Measurements from ENCODE around the gene PSMD9. TPM values are rescaled to one million over a fixed set of nuclear protein-coding genes. Genes with fewer than 3 reads are reported as not detected.
"Not testable (repeated sequence)": the region's sequence is repeated elsewhere in the genome, so short reads cannot be mapped to it uniquely, and the experiment has no call there.

PSMD9 gene
- total RNA-seq, 1 donor from 2014 or later, result 12.6 TPM

DNA sequence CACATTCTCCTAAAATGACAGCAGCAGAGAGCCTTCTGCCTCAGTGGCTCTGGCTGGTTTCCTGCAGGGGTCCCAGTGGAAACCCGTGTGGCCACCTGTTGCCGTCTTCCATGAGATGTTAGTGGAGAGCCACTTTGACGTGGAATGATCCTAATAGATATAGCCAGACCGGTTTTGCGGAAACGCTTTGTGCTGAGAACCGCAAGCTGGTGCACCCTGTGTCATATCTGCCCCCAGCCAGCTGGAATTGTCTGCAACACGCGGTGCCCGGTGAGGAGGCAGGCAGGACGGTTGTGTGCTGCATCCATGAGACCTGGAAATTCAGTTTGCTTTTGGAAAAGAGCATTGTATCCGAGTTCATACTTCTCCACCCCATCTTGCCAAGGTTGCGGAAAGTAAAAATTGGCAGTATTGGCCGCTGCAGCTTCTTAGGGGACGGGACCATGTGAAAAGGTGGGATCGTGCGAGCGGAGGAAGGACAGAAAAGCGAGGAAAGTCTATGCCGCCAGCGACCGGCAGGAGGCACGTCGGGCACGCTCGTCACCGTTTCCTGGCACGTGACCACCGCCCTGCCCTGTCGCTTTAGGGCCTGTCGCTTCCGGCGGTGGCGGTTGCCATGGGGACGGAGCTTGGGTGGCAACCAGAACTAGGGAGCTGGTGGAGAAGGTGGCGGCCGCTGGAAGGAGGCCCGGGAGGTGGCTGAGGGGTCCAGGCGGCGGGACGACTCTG, 29.5 kb downstream of the PSMD9 start, which contains the start of gene CFAP251:
TSS of gene CFAP251 (plus strand) at position 643 of the 729 bp plus-strand sequence. CDS start 2,714 bp downstream, outside the sequence.
- DNase-seq (ENCODE audit: low spot score in 2 of 2) (peak; percentile 89 to 97), FAIRE-seq (no peak)

DNA sequence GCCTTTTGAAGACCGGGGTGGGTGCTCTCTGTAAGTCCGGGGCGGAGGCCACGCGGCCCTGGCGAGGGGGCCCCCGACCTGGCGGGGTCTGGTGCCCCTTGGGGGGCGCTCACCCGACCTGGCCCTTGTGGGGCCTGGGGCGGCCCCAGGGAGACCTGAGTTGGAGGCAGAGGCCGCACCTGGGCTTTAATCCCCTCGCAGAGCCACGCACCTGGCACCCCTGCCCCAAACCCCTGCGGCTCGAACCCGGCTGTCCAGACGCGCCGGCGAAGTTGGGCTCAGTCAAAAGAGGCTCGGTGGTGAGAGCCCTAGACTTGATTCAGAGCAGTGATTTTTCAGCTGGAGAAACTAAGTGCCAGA, 30.1 kb downstream of the PSMD9 start:
- no peak for FAIRE-seq
- no peak for DNase-seq (ENCODE audit: low spot score in 2 of 2)

- no peak for FAIRE-seq
Observed at GRCh38 chr12:121921066-121921465, 32.5 kb downstream of the PSMD9 start.

DNA sequence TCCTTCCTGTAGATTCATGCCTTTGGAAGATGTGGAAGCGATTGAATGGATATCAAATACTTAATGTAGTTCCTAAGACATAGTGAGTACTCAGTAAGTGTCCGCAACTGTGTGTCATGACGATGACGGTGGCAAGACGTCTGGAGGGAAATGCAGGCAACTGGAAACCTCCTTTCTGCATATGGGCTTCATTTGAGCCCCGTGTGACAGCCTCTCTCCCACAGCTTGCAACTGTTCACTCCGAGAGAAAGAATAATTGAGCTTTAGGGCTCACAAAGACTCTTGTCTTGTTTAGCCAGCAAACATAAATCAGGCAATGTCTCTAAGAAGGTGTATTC, 36.7 kb downstream of the PSMD9 start:
- FAIRE-seq (no peak), DNase-seq (ENCODE audit: low spot score in 2 of 2) (no peak)

More at GRCh38 chr12:121921066-121921465, 32.5 kb downstream of the PSMD9 start:
- no peak for DNase-seq (ENCODE audit: low spot score in 2 of 2)

GRCh38 chr12:121926874-121927706, 38.5 kb downstream of the PSMD9 start:
- no peak for DNase-seq (ENCODE audit: low spot score in 2 of 2)
- no peak for FAIRE-seq

DNA sequence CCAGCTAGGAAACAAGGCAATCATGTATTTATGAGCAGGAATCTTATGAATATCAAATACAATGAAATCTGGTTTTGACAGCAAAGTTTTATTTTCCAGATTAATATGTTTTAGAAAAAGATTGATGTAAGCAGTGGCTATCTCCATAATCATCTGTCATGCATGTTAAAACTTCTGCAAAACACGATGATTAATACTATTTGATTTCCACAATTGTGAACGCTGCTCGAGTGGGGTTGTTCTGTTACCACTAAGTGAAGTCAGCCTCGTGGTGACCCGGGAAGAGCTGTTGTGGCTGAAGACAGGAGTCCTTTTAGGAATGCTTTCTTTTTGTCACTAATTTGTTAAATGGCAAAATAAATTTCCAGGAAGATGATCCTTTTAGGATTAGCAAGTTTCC, 39.2 kb downstream of the PSMD9 start:
- FAIRE-seq (no peak), DNase-seq (ENCODE audit: low spot score in 2 of 2) (no peak)

DNA sequence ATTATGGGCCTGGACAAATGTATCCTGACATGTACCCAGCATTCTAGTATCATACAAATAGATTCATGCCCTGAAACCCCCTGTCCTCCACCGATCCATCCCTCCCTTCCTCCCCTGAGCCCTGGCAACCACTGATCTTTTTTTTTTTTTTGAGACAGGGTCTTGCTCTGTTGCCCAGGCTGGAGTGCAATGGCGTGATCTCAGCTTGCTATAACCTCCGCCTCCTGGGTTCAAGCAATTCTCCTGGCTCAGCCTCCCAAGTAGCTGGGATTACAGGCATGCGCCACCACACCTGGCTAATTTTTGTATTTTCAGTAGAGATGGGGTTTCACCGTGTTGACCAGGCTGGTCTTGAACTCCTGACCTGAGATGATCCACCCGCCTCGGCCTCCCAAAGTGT, 41.0 kb downstream of the PSMD9 start:
- DNase-seq (ENCODE audit: low spot score in 2 of 2); FAIRE-seq: not testable (repeated sequence)

GRCh38 chr12:121930862-121931261, 42.3 kb downstream of the PSMD9 start:
- no peak for FAIRE-seq
- DNase-seq (ENCODE audit: low spot score in 2 of 2), result no peak

DNA sequence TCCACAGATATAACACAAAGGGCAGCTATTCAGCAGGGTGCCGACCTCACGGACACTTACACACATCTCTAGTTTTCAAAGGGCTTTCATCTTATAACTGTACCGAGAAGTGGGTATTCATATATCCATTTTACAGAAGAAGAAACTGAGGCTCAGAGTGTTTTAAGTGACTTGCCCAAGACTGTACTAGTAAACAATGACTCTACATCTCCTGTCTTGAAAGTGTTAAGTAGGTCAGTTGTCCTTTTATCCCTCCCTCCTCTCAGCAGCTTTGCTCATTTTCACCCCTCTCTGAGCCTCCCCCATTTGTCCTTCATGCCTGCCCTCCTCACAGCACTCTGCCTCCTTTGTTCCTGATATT, 43.6 kb downstream of the PSMD9 start:
- FAIRE-seq (no peak), DNase-seq (ENCODE audit: low spot score in 2 of 2) (no peak)

GRCh38 chr12:121932914-121933521, 44.4 kb downstream of the PSMD9 start:
- FAIRE-seq (no peak), DNase-seq (ENCODE audit: low spot score in 2 of 2) (no peak)

- DNase-seq (ENCODE audit: low spot score in 2 of 2) (no peak), FAIRE-seq (no peak)
Observed at GRCh38 chr12:121933522-121934308, 45.1 kb downstream of the PSMD9 start.

GRCh38 chr12:121934309-121934664, 45.7 kb downstream of the PSMD9 start:
- FAIRE-seq (no peak), DNase-seq (ENCODE audit: low spot score in 2 of 2) (no peak)

DNA sequence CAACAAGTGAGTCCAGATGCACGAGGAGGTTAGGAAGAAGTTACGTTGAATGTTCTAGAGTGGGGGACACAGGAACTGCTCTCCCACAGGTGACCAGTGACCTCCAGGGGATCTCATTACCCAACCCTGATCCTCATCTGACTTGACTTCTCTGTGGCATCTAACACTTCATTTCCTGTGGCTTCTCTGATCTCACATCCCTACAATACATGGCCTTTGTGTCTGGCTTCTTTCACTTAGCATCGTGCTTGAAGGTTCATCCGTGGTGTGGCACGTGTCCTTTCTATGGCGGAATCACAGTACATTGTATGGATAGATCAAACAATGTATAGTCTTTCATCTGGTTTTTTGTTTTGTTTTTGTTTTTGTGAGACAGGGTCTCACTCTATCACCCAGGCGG, 49.1 kb downstream of the PSMD9 start:
- DNase-seq (ENCODE audit: low spot score in 2 of 2), result no peak
- FAIRE-seq, result no peak

DNA sequence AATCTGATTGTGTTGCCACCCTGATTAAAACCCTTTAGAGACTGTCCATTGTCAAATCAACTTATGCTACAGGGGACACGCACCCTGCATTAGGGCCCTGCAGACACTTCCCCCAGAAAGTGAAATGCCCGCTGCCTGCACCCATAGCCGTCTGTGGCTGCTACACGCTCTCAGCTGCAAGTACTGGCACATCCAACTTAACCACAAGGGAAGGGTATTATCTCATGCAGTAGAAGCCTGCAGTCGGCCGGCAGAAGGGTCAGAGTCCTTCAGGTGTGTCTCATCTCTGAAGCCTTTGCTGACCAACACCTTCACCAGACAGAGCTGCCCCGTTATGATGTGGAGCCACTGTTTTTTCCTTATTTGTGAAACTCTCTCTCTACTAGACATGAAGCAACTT, 50.6 kb downstream of the PSMD9 start:
- FAIRE-seq (no peak), DNase-seq (ENCODE audit: low spot score in 2 of 2) (no peak)

- no peak for FAIRE-seq
- DNase-seq (ENCODE audit: low spot score in 2 of 2), result no peak
Observed at GRCh38 chr12:121939992-121940766, 51.6 kb downstream of the PSMD9 start.

DNA sequence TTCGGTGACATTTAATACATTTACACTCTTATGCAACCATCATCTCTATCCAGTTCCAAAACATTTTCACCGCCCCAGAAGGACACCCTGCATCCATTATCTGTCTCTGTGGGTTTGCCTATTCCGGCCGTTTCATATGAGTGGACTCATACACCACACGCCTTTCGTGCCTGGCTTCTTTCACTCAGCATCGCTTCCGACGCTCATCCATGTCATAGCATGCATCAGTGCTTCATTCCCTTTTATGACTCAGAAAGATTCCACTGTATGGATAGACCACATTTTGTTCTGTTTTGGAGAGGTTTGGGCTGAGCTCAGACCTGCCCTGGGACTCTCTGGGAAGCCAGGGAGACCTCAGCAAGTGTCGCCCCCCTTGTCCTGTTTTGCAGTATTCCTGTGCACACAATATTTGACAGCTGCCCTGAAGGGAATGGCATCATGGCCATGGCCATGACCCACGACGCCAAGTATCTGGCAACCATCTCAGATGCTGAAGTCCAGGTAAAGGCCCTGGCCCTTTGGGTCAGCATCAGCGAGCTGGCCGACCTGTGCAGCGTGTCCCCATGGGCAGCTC, 53.6 kb downstream of the PSMD9 start:
- DNase-seq (ENCODE audit: low spot score in 2 of 2) (no peak), FAIRE-seq (no peak)

DNA sequence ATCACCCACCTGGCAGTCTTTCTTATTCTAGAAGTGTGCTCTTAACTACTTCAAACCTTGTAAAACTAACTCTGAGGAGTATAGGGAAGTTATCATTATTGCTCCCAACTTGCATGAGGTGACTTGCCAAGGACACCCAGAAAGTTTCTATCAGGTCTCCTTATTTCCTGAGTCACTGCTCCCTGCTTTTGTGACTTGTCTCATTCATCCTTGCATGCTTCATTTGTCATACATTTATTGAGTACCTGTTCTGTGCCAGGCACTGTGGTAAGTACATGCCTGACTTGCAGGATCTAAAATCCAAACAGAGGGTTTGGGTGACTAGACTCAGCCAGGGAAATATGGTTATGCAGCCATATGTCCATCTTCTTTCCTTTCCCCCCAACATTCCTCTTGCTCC, 55.3 kb downstream of the PSMD9 start:
- no peak for FAIRE-seq

GRCh38 chr12:121946313-121947025, 57.9 kb downstream of the PSMD9 start:
- FAIRE-seq (no peak), DNase-seq (ENCODE audit: low spot score in 2 of 2) (no peak)

More for the DNA sequence above, 55.3 kb downstream of the PSMD9 start:
- no peak for DNase-seq (ENCODE audit: low spot score in 2 of 2)

DNA sequence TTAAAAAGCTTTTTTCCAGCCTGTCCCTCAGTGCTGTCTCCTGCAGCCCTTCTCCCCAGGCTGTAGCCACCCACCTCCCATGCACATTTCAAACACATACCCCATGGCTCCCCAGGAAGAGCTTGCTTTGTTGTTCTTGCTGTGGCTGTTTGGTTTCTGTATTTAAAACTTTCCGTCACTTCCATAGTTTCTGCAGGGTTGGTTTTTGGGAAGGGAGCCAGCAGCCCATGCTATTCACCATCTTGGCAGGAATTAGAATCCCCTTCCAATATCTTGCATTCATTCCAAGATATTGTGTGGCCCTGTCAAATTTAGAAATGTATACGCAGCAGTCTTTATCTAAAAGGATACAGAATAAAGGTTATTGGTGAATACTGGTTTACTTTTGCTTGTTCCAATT, 59.4 kb downstream of the PSMD9 start:
- FAIRE-seq, result no peak
- no peak for DNase-seq (ENCODE audit: low spot score in 2 of 2)

All from frontal cortex (tissue), 4 donors.